ENCODE measurements around the gene SAFB.

DNA sequence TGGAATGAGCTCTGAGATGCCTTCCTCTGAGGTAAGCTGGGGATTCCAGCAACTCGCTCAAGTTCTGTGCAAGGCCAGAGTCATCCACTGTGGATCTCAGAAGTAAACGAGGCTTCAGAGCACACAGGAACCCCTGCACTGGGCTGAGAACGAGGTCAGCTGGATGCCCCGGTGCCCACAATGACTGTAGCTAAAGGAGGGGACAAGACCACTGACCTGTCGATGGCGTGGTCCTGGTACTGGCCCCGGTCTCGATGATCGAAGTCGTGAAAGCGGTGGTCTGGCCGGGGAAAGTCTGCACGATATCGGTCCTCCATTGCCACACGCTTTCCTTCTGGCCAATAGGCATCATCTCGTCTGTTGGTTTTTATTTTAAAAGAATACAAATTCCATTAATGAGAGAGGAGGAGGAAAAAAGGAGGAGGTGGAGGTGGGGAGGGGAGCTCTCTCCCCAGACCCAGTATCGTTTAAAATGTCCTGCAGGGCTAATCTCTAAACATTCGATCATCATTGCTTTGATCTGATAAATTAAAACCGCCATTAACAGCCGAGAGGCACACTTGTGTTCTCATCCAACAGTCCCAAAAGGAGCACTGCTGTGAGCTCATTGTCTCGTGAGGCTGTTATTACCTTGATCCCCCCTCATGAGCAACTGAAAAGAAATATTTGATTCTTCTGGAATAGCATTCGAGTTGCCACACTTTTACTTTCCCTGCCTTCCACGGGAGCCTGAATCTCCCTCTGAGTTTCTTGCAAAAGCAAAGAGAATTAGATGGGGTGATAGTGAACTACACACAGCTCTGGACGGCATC is 30.1 kb upstream of the SAFB start:
- TF ChIP-seq, protein P1, sequence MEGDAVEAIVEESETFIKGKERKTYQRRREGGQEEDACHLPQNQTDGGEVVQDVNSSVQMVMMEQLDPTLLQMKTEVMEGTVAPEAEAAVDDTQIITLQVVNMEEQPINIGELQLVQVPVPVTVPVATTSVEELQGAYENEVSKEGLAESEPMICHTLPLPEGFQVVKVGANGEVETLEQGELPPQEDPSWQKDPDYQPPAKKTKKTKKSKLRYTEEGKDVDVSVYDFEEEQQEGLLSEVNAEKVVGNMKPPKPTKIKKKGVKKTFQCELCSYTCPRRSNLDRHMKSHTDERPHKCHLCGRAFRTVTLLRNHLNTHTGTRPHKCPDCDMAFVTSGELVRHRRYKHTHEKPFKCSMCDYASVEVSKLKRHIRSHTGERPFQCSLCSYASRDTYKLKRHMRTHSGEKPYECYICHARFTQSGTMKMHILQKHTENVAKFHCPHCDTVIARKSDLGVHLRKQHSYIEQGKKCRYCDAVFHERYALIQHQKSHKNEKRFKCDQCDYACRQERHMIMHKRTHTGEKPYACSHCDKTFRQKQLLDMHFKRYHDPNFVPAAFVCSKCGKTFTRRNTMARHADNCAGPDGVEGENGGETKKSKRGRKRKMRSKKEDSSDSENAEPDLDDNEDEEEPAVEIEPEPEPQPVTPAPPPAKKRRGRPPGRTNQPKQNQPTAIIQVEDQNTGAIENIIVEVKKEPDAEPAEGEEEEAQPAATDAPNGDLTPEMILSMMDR (conservative IDR thresholded peaks at IDR 0.05; ENCODE audit: low read depth, low read length) = no peak
- TF ChIP-seq POLR2A (IDR thresholded peaks at IDR 0.05; ENCODE audit: low read depth, low read length) (no peak), MAFK (IDR thresholded peaks at IDR 0.05; ENCODE audit: low read depth, low read length) (no peak), CHD1 (IDR thresholded peaks at IDR 0.05; ENCODE audit: low read depth, low read length) (no peak), RFX5 (IDR thresholded peaks at IDR 0.05; ENCODE audit: low read depth, low read length) (no peak), RAD21 (IDR thresholded peaks at IDR 0.05; ENCODE audit: low read length) (no peak), RCOR1 (IDR thresholded peaks at IDR 0.05; ENCODE audit: insufficient replicate concordance, low read length) (no peak), SMC3 (IDR thresholded peaks at IDR 0.05; ENCODE audit: low read depth, low read length) (no peak)
- TF ChIP-seq, protein P2, sequence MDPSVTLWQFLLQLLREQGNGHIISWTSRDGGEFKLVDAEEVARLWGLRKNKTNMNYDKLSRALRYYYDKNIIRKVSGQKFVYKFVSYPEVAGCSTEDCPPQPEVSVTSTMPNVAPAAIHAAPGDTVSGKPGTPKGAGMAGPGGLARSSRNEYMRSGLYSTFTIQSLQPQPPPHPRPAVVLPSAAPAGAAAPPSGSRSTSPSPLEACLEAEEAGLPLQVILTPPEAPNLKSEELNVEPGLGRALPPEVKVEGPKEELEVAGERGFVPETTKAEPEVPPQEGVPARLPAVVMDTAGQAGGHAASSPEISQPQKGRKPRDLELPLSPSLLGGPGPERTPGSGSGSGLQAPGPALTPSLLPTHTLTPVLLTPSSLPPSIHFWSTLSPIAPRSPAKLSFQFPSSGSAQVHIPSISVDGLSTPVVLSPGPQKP (IDR thresholded peaks at IDR 0.05; ENCODE audit: borderline replicate concordance, low read depth, low read length) = no peak
